Right lobe of liver (tissue), 4 donors: ENCODE results near the gene GBE1.

Experiments
- CTCF ChIP-seq, 4 donors: fragments of 200-600 bp in 3 of 4; fragments of 450-650 bp in 1 of 4; IDR thresholded peaks; one replicate each; pipeline versions ENCODE4 v1.5.1 to v1.8.0; 2016 to 2022; ENCODE audit warnings: antibody characterized with exemption in 4 of 4, mild to moderate bottlenecking in 2 of 4
- POLR2A ChIP-seq: fragments of 450-650 bp; IDR thresholded peaks from one replicate; pipeline ENCODE4 v1.6.1; 2017; ENCODE audit warnings: antibody characterized with exemption, mild to moderate bottlenecking
- donor health status: DM: no; HTN: no; CAD: no.
- donor health status: DM: no; HTN: no; CAD: no.
- donor health status: DM: no; HTN: yes; CAD: no.

GRCh38 chr3:81585937-81586336, 175.5 kb downstream of the GBE1 start:
- TF ChIP-seq POLR2A (no peak), CTCF (IDR thresholded peaks at IDR 0.05) (no peak)
